Gastroesophageal sphincter (tissue), 3 donors: ENCODE results near the gene ZBTB34.

Experiments
- POLR2A ChIP-seq, 2 donors: fragments of 450-650 bp; IDR thresholded peaks; one replicate each; pipeline ENCODE4 v1.6.1; 2017; ENCODE audit warnings: antibody characterized with exemption in 2 of 2, mild to moderate bottlenecking in 2 of 2, moderate library complexity in 1 of 2
- TF ChIP-seq, protein P1 (sequence below), 4 experiments: fragments of 200-600 bp in 2 of 4; fragments of 450-650 bp in 2 of 4; sonication (generic) in 1 of 4; IDR thresholded peaks; one replicate each; pipeline ENCODE4 v1.5.1; 2017 to 2019; ENCODE audit warnings: antibody characterized with exemption in 4 of 4, mild to moderate bottlenecking in 2 of 4, moderate library complexity in 2 of 4

DNA sequence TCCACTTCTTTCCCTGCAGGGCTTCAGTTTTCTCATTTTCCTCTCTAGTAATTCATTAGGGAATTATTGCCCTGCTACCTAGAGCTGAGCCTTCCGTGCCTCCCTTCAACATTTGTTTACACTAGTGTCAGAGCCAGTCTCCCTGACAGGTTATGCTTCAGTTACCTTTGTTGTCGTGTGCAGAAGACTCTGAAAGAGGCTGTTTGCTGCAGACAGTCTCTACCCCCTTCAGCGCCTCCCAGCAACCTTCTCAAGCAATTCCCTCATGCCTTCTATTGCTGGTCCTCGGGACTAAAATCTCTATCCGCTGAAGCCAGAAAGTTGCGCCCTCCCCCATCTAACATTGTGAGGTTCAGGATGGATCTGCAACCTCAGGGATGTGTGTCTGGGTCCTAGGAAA is 67.0 kb downstream of the ZBTB34 start:
- TF ChIP-seq POLR2A (IDR thresholded peaks at IDR 0.05), result no peak
- TF ChIP-seq, protein P1, sequence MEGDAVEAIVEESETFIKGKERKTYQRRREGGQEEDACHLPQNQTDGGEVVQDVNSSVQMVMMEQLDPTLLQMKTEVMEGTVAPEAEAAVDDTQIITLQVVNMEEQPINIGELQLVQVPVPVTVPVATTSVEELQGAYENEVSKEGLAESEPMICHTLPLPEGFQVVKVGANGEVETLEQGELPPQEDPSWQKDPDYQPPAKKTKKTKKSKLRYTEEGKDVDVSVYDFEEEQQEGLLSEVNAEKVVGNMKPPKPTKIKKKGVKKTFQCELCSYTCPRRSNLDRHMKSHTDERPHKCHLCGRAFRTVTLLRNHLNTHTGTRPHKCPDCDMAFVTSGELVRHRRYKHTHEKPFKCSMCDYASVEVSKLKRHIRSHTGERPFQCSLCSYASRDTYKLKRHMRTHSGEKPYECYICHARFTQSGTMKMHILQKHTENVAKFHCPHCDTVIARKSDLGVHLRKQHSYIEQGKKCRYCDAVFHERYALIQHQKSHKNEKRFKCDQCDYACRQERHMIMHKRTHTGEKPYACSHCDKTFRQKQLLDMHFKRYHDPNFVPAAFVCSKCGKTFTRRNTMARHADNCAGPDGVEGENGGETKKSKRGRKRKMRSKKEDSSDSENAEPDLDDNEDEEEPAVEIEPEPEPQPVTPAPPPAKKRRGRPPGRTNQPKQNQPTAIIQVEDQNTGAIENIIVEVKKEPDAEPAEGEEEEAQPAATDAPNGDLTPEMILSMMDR (IDR thresholded peaks at IDR 0.05), result no peak
